ENCODE data around the gene SOST. TPM values are rescaled to one million over a fixed set of nuclear protein-coding genes. Genes with fewer than 3 reads are reported as not detected.
A peak's percentile ranks its signal among the peaks of the same experiment; 100 is the strongest.

Gene SOST
- polyA plus RNA-seq, 1 donor from 2014 or later: 0.10 TPM

DNA sequence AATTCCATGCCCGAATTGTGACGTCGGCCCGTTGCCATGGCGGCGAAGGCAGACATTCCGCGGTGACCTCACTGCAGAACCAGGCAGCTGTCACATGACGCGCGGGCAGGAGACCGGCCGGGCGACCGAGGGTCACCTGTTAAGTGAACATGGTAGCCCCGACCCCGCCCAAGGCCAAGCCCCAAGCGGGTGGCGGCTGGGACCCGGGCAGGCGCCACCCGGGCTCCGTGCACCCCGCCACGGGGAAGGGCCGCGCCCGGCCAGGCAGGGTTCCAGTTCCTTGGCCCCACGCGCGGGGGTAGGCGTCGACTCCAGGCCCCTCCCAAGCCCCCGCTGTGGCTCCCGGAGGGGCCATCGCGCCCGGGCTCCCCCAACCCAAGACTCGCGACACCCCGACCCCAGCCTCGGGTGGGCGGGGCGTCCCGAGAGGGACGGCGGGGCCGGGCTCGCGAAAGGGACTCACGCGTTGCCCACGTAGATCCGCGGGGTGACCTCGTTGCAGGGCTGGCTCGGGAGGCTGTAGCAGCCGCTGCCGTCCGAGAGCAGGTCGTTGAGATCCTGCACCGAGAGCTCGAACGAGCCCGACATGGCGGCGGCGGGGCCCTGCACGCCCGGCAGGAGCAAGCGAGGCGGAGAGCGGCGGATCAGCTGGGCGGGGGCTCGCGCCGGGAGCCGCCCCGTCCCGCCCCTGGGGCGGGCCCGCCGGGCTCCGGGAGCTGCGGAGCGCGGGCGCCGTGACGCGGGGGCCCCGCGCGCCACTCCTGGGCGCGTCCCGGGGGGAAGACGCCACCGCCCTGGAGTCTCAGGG lies 19.9 kb upstream of the SOST start, which contains the start of gene DUSP3:
TSS of gene DUSP3 (minus strand) at position 641 of the 808 bp plus-strand sequence. CDS start at position 588, 53 bp downstream.
- H3K36me3 ChIP-seq (ENCODE audit: insufficient read depth, low read length): no peaks in the 10 kb centered on the region
- peak within 1 kb of the TSS; percentile 73 for H2AFZ ChIP-seq (ENCODE audit: low read depth, low read length)

More for the DNA sequence above, 19.9 kb upstream of the SOST start, which contains the start of gene DUSP3:
- peak; percentile 95 for TF ChIP-seq TAF1 (IDR thresholded peaks at IDR 0.05; ENCODE audit: low read depth)
- peak; percentile 4 for TF ChIP-seq EP300 (conservative IDR thresholded peaks at IDR 0.05; ENCODE audit: poor library complexity, severe bottlenecking)
- TF ChIP-seq SMC3 (conservative IDR thresholded peaks at IDR 0.05; ENCODE audit: poor library complexity): no peak
- TF ChIP-seq EZH2 (IDR thresholded peaks at IDR 0.05; ENCODE audit: borderline replicate concordance, insufficient read depth, low read length, poor library complexity, severe bottlenecking): no peak
- TF ChIP-seq, protein P1, sequence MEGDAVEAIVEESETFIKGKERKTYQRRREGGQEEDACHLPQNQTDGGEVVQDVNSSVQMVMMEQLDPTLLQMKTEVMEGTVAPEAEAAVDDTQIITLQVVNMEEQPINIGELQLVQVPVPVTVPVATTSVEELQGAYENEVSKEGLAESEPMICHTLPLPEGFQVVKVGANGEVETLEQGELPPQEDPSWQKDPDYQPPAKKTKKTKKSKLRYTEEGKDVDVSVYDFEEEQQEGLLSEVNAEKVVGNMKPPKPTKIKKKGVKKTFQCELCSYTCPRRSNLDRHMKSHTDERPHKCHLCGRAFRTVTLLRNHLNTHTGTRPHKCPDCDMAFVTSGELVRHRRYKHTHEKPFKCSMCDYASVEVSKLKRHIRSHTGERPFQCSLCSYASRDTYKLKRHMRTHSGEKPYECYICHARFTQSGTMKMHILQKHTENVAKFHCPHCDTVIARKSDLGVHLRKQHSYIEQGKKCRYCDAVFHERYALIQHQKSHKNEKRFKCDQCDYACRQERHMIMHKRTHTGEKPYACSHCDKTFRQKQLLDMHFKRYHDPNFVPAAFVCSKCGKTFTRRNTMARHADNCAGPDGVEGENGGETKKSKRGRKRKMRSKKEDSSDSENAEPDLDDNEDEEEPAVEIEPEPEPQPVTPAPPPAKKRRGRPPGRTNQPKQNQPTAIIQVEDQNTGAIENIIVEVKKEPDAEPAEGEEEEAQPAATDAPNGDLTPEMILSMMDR (IDR thresholded peaks at IDR 0.05; ENCODE audit: poor library complexity, severe bottlenecking): no peak
- peak; percentile 96 for TF ChIP-seq POLR2AphosphoS5 (IDR thresholded peaks at IDR 0.05)
- peak; percentile 70 for TF ChIP-seq MXI1 (conservative IDR thresholded peaks at IDR 0.05; ENCODE audit: poor library complexity, severe bottlenecking)
- no peak for TF ChIP-seq RAD21 (conservative IDR thresholded peaks at IDR 0.05)
- peak; percentile 90 for TF ChIP-seq REST (IDR thresholded peaks at IDR 0.05; ENCODE audit: borderline replicate concordance)
- Histone ChIP-seq H3K9me3 (ENCODE audit: low read length) (no peaks in the 10 kb centered on the region), H3K4me3 (ENCODE audit: low read length) (peak within 1 kb of the TSS; percentile 89), H3K4me2 (ENCODE audit: low read length) (peak within 1 kb of the TSS; percentile 88), H3K79me2 (replicated peaks; ENCODE audit: insufficient read depth, low read length) (peaks cover 5% of the 10 kb centered on the region), H3K27ac (ENCODE audit: low read length) (peak within 1 kb of the TSS; percentile 94), H3K9me2 (ENCODE audit: insufficient read depth, low read length) (no peaks in the 10 kb centered on the region), H3K27me3 (ENCODE audit: insufficient read depth, low read depth, low read length) (no peaks in the 10 kb centered on the region), H3F3A (ENCODE audit: insufficient read depth, low read length, poor library complexity, severe bottlenecking) (no peaks in the 10 kb centered on the region), H3K9ac (ENCODE audit: low read length) (peak within 1 kb of the TSS; percentile 98), H4K20me1 (ENCODE audit: insufficient read depth) (no peaks in the 10 kb centered on the region)

Data from neural cell (in vitro differentiated cells).